Glutamatergic neuron (in vitro differentiated cells): ENCODE results near the gene DPP7. TPM values are rescaled to one million over a fixed set of nuclear protein-coding genes. Genes with fewer than 3 reads are reported as not detected.
A peak's percentile ranks its signal among the peaks of the same experiment; 100 is the strongest.

Source experiments
- DNase-seq: peaks from one replicate; pipeline ENCODE4 v3.0.0; 2022
- H3K27ac Mint-ChIP-seq: one replicate; pipeline ENCODE4 v1.8.0; 2020; ENCODE audit warnings: mild to moderate bottlenecking, mixed read lengths, inconsistent platforms; ENCODE audit not compliant: unreplicated experiment
- H3K27me3 Mint-ChIP-seq: one replicate; pipeline ENCODE4 v1.8.0; 2020; ENCODE audit warnings: mild to moderate bottlenecking, moderate library complexity, mixed read lengths, inconsistent platforms; ENCODE audit not compliant: unreplicated experiment
- H3K36me3 Mint-ChIP-seq: one replicate; pipeline ENCODE4 v1.8.0; 2020; ENCODE audit warnings: mild to moderate bottlenecking, mixed read lengths, inconsistent platforms; ENCODE audit not compliant: unreplicated experiment
- H3K4me1 Mint-ChIP-seq: one replicate; pipeline ENCODE4 v1.8.0; 2020; ENCODE audit warnings: mild to moderate bottlenecking, low read depth, mixed read lengths, inconsistent platforms; ENCODE audit not compliant: unreplicated experiment
- H3K4me3 Mint-ChIP-seq: one replicate; pipeline ENCODE4 v1.8.0; 2020; ENCODE audit warnings: mild to moderate bottlenecking, mixed read lengths, inconsistent platforms; ENCODE audit not compliant: unreplicated experiment
- H3K9me3 Mint-ChIP-seq: one replicate; pipeline ENCODE4 v1.8.0; 2020; ENCODE audit warnings: mild to moderate bottlenecking, moderate library complexity, mixed read lengths, inconsistent platforms; ENCODE audit not compliant: unreplicated experiment
- CTCF ChIP-seq: fragments of 200-600 bp; sonication (generic); IDR thresholded peaks from one replicate; pipeline ENCODE4 v1.5.0; 2021; ENCODE audit not compliant: partially characterized antibody, unreplicated experiment
- total RNA-seq: library from RNA; stranded (reverse); fragmentation: NEBNext Ultra II Directional; extraction: Animal tissue kit (Norgen Biotek cat#: 25700); gene quantifications from one replicate; pipeline ENCODE4 v1.2.1, GENCODE V29; 2021; ENCODE audit not compliant: unreplicated experiment

Gene DPP7
- total RNA-seq, 1 donor from 2014 or later: 30.8 TPM

DNA sequence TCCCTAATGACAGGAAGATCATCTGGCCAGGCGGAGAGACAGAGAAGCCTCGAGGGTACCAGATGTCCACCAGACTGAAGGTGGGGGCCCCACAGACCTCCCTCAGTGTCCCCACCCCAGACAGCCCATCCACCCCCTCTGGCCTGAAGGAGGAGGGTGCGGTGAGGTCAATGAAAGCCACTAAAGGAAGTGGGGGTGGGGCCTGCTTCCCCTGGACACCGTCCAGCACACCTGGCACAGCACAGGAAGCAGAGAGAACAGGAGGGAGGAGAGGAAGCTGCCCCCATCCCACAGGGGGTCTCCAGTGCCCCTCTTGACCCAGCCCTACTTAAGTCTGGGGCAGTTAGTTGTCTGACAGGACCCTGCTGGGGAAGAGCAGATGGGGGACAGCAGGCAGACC lies 44.1 kb upstream of the DPP7 start:
- Mint-ChIP-seq H3K27ac (no peak overlapping the region), H3K4me1 (peaks cover 10% of the 10 kb centered on the region), H3K36me3 (no peaks in the 10 kb centered on the region), H3K4me3 (no peak overlapping the region), H3K9me3 (peaks cover 4% of the 10 kb centered on the region), H3K27me3 (peaks cover 24% of the 10 kb centered on the region)
- no peak for TF ChIP-seq CTCF
- DNase-seq: no peak

DNA sequence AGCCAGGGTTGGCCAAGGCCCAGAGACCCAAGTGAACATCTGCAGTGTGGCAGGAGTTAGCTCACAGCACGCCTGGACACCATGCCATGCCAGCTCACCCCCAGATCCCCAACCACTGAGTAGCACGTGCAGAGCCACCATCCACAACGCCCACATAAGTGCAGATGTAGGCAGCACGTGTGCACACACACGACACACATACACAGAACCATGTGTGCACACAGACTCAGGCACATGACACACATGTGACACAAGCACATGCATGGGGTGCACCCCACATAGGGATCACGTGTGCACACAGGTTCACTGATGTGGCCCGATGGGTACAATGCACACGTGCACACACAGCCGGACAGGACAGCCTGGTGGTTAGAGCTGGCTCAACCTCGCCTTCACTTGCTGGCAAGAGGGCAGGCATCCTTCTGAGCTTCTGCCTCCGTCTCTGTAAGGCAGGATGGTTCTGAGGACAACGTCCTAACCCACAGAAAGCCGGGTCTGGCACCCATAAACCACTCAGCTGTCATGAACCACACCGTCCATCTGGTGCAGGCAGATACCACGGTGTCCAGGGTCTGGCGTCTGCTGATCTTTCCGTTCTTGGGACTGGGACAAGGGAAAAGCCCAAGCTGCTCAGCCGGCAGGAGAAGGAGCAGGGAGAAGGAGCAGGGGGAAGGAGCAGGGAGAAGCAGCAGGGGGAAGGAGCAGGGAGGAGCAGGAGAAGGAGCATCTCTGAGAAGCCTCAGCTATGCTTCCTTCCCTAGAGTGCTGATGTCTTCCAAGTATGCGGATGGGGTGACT lies 43.3 kb upstream of the DPP7 start:
- peaks cover 18% of the 10 kb centered on the region for H3K27me3 Mint-ChIP-seq
- H3K36me3 Mint-ChIP-seq: no peaks in the 10 kb centered on the region
- no peak for TF ChIP-seq CTCF
- H3K4me3 Mint-ChIP-seq: no peak overlapping the region
- no peak for DNase-seq
- H3K4me1 Mint-ChIP-seq: peaks cover 10% of the 10 kb centered on the region
- no peak overlapping the region for H3K27ac Mint-ChIP-seq
- peaks cover 2% of the 10 kb centered on the region for H3K9me3 Mint-ChIP-seq

GRCh38 chr9:137156567-137157375 lies 42.2 kb upstream of the DPP7 start:
- H3K36me3 Mint-ChIP-seq: no peaks in the 10 kb centered on the region
- TF ChIP-seq CTCF: no peak
- H3K9me3 Mint-ChIP-seq: peaks cover 2% of the 10 kb centered on the region
- peaks cover 18% of the 10 kb centered on the region for H3K27me3 Mint-ChIP-seq
- DNase-seq: peak; percentile 64
- H3K4me3 Mint-ChIP-seq: no peak overlapping the region
- no peak overlapping the region for H3K27ac Mint-ChIP-seq
- H3K4me1 Mint-ChIP-seq: peaks cover 10% of the 10 kb centered on the region

DNA sequence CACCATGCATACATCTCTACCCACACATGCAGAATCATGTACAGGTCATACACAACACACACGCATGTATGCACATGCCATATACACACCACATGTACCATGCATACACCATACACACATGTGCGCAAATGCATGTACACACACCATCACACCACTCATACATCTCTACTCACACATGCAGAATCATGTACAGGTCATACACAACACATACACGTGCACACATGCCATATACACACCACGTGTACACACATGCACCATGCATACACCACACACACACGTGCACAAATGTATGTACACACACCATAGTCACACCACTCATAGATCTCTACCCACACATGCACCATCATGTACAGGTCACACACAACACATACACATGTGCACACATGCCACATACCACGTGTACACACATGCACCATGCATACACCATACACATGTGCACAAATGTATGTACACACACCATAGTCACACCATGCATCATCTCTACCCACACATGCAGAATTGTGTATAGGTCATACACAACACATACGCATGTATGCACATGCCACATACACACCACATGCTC lies 38.4 kb upstream of the DPP7 start:
- peaks cover under 1% of the 10 kb centered on the region for H3K4me1 Mint-ChIP-seq
- no peak for DNase-seq
- no peaks in the 10 kb centered on the region for H3K36me3 Mint-ChIP-seq
- H3K9me3 Mint-ChIP-seq: no peaks in the 10 kb centered on the region
- H3K4me3 Mint-ChIP-seq: no peak overlapping the region
- TF ChIP-seq CTCF: no peak
- H3K27me3 Mint-ChIP-seq: peaks cover 6% of the 10 kb centered on the region
- H3K27ac Mint-ChIP-seq: no peak overlapping the region
